ENCODE measurements around the gene KLHL29. TPM values are rescaled to one million over a fixed set of nuclear protein-coding genes. Genes with fewer than 3 reads are reported as not detected.
A peak's percentile ranks its signal among the peaks of the same experiment; 100 is the strongest.

Gene KLHL29
- total and polyA plus RNA-seq, 2 experiments from 2014 or later, result 3.8 to 9.9 TPM

- H3K9me2 ChIP-seq (replicated peaks; ENCODE audit: insufficient read depth), result no peaks in the 10 kb centered on the region
- no peaks in the 10 kb centered on the region for H3K4me1 ChIP-seq (ENCODE audit: insufficient read depth)
- no peaks in the 10 kb centered on the region for H3K9me3 ChIP-seq (ENCODE audit: low read depth)
- H4K20me1 ChIP-seq (ENCODE audit: insufficient read depth, poor library complexity, severe bottlenecking), result no peaks in the 10 kb centered on the region
- DNase-seq (ENCODE audit: low spot score), result no peak
- no peaks in the 10 kb centered on the region for H3K79me2 ChIP-seq
- no peaks in the 10 kb centered on the region for H3K36me3 ChIP-seq (replicated peaks; ENCODE audit: insufficient read depth, low read depth)
- no peak overlapping the region for H3K27ac ChIP-seq
- H3K27me3 ChIP-seq, result no peaks in the 10 kb centered on the region
- no peak overlapping the region for H2AFZ ChIP-seq
- TF ChIP-seq CTCF (IDR thresholded peaks at IDR 0.05; ENCODE audit: poor library complexity) (no peak), EZH2 (IDR thresholded peaks at IDR 0.05; ENCODE audit: borderline replicate concordance) (no peak)
- WGBS (ENCODE audit: low lambda C conversion rate, missing lambda C conversion rate), result 98% methylated on average over 12 of the region's 12 CpGs
- no peak overlapping the region for H3K4me3 ChIP-seq
- no peak overlapping the region for H3K4me2 ChIP-seq
Measured at GRCh38 chr2:23500836-23501235, 115.9 kb downstream of the KLHL29 start.

GRCh38 chr2:23502096-23502495 lies 117.1 kb downstream of the KLHL29 start:
- no peaks in the 10 kb centered on the region for H3K27me3 ChIP-seq
- H3K9me2 ChIP-seq (replicated peaks; ENCODE audit: insufficient read depth), result no peaks in the 10 kb centered on the region
- H3K79me2 ChIP-seq, result no peaks in the 10 kb centered on the region
- peaks cover 6% of the 10 kb centered on the region for H3K4me1 ChIP-seq (ENCODE audit: insufficient read depth)
- no peaks in the 10 kb centered on the region for H3K9me3 ChIP-seq (ENCODE audit: low read depth)
- no peaks in the 10 kb centered on the region for H4K20me1 ChIP-seq (ENCODE audit: insufficient read depth, poor library complexity, severe bottlenecking)
- WGBS (ENCODE audit: low lambda C conversion rate, missing lambda C conversion rate), result 69% methylated on average over 15 of the region's 15 CpGs
- no peak for TF ChIP-seq CTCF (IDR thresholded peaks at IDR 0.05; ENCODE audit: poor library complexity)
- no peak for TF ChIP-seq EZH2 (IDR thresholded peaks at IDR 0.05; ENCODE audit: borderline replicate concordance)
- no peak for TF ChIP-seq EZH2phosphoT487 (IDR thresholded peaks at IDR 0.05; ENCODE audit: low read depth, severe bottlenecking, unreplicated experiment)
- DNase-seq (ENCODE audit: low spot score), result peak; percentile 23
- no peaks in the 10 kb centered on the region for H3K36me3 ChIP-seq (replicated peaks; ENCODE audit: insufficient read depth, low read depth)
- H2AFZ ChIP-seq, result no peak overlapping the region
- peak overlapping the region; percentile 14 for H3K27ac ChIP-seq
- no peak overlapping the region for H3K4me3 ChIP-seq
- H3K4me2 ChIP-seq, result peak overlapping the region; percentile 34

- Histone ChIP-seq H3K4me2 (no peak overlapping the region), H3K27me3 (no peaks in the 10 kb centered on the region), H4K20me1 (ENCODE audit: insufficient read depth, poor library complexity, severe bottlenecking) (no peaks in the 10 kb centered on the region), H3K27ac (no peak overlapping the region), H3K9me3 (ENCODE audit: low read depth) (no peaks in the 10 kb centered on the region), H2AFZ (no peak overlapping the region), H3K4me1 (ENCODE audit: insufficient read depth) (peaks cover 6% of the 10 kb centered on the region), H3K79me2 (no peaks in the 10 kb centered on the region), H3K36me3 (replicated peaks; ENCODE audit: insufficient read depth, low read depth) (no peaks in the 10 kb centered on the region), H3K9me2 (replicated peaks; ENCODE audit: insufficient read depth) (no peaks in the 10 kb centered on the region), H3K4me3 (no peak overlapping the region)
- no peak for DNase-seq (ENCODE audit: low spot score)
- TF ChIP-seq CTCF (IDR thresholded peaks at IDR 0.05; ENCODE audit: poor library complexity), result no peak
- no peak for TF ChIP-seq EZH2 (IDR thresholded peaks at IDR 0.05; ENCODE audit: borderline replicate concordance)
- TF ChIP-seq EZH2phosphoT487 (IDR thresholded peaks at IDR 0.05; ENCODE audit: low read depth, severe bottlenecking, unreplicated experiment), result no peak
- WGBS (ENCODE audit: low lambda C conversion rate, missing lambda C conversion rate), result 59% methylated on average over 6 of the region's 6 CpGs
Measured at GRCh38 chr2:23503097-23503496, 118.1 kb downstream of the KLHL29 start.

- H3K4me2 ChIP-seq, result no peak overlapping the region
- no peak for TF ChIP-seq EZH2phosphoT487 (IDR thresholded peaks at IDR 0.05; ENCODE audit: low read depth, severe bottlenecking, unreplicated experiment)
- no peak for TF ChIP-seq EZH2 (IDR thresholded peaks at IDR 0.05; ENCODE audit: borderline replicate concordance)
- no peak for TF ChIP-seq CTCF (IDR thresholded peaks at IDR 0.05; ENCODE audit: poor library complexity)
- H2AFZ ChIP-seq, result no peak overlapping the region
- 78% methylated on average over 7 of the region's 7 CpGs for WGBS (ENCODE audit: low lambda C conversion rate, missing lambda C conversion rate)
- no peak for DNase-seq (ENCODE audit: low spot score)
- H3K27me3 ChIP-seq, result no peaks in the 10 kb centered on the region
- no peaks in the 10 kb centered on the region for H3K9me2 ChIP-seq (replicated peaks; ENCODE audit: insufficient read depth)
- no peaks in the 10 kb centered on the region for H3K79me2 ChIP-seq
- no peaks in the 10 kb centered on the region for H3K36me3 ChIP-seq (replicated peaks; ENCODE audit: insufficient read depth, low read depth)
- no peaks in the 10 kb centered on the region for H4K20me1 ChIP-seq (ENCODE audit: insufficient read depth, poor library complexity, severe bottlenecking)
- H3K4me1 ChIP-seq (ENCODE audit: insufficient read depth), result peaks cover 6% of the 10 kb centered on the region
- no peaks in the 10 kb centered on the region for H3K9me3 ChIP-seq (ENCODE audit: low read depth)
- no peak overlapping the region for H3K27ac ChIP-seq
- no peak overlapping the region for H3K4me3 ChIP-seq
Measured at GRCh38 chr2:23503682-23504081, 118.7 kb downstream of the KLHL29 start.

All from hepatocyte (in vitro differentiated cells).